H9 (cell line): ENCODE results near the gene RBM48. TPM values are rescaled to one million over a fixed set of nuclear protein-coding genes. Genes with fewer than 3 reads are reported as not detected.

Experiments used
- DNase-seq: peaks from one replicate; pipeline ENCODE4 v3.0.0-alpha.2; 2017
- H2AFZ ChIP-seq: one replicate; pipeline ENCODE4 v1.6.1; 2013; ENCODE audit warnings: mild to moderate bottlenecking, low read length, control low read depth, moderate library complexity
- H2AK5ac ChIP-seq: 2 replicates; pipeline ENCODE4 v1.6.1; 2013; ENCODE audit warnings: low read length, control low read depth, mixed read lengths; ENCODE audit not compliant: insufficient read length
- H2BK120ac ChIP-seq: one replicate; pipeline ENCODE4 v1.6.1; 2013; ENCODE audit warnings: low read depth, mild to moderate bottlenecking, low read length, control low read depth, inconsistent platforms; ENCODE audit not compliant: poor library complexity, severe bottlenecking
- H2BK12ac ChIP-seq: 2 replicates; pipeline ENCODE4 v1.6.1; 2013; ENCODE audit warnings: low read length, control low read depth, mixed read lengths, low read depth; ENCODE audit not compliant: insufficient read length
- H2BK15ac ChIP-seq: 2 replicates; pipeline ENCODE4 v1.6.1; 2013; ENCODE audit warnings: low read depth, low read length, control low read depth
- H2BK20ac ChIP-seq: one replicate; pipeline ENCODE4 v1.6.1; 2013; ENCODE audit warnings: low read depth, mild to moderate bottlenecking, low read length, control low read depth, inconsistent platforms; ENCODE audit not compliant: poor library complexity, severe bottlenecking
- H2BK5ac ChIP-seq: 2 replicates; pipeline ENCODE4 v1.6.1; 2013; ENCODE audit warnings: low read length, control low read depth, mixed read lengths; ENCODE audit not compliant: insufficient read length
- H3K14ac ChIP-seq: 2 replicates; pipeline ENCODE4 v1.6.1; 2013; ENCODE audit warnings: low read length, control low read depth; ENCODE audit not compliant: insufficient read depth
- H3K18ac ChIP-seq: 2 replicates; pipeline ENCODE4 v1.6.1; 2013; ENCODE audit warnings: low read depth, mild to moderate bottlenecking, mixed read lengths, low read length, control low read depth; ENCODE audit not compliant: insufficient read length
- H3K23ac ChIP-seq: 2 replicates; pipeline ENCODE4 v1.6.1; 2013; ENCODE audit warnings: low read length, control low read depth, mixed read lengths, low read depth; ENCODE audit not compliant: insufficient read length
- H3K23me2 ChIP-seq: 2 replicates; pipeline ENCODE4 v1.6.1; 2013; ENCODE audit warnings: low read depth, mild to moderate bottlenecking, mixed read lengths, low read length, control low read depth; ENCODE audit not compliant: insufficient read length, poor library complexity, severe bottlenecking
- H3K27ac ChIP-seq: 2 replicates; pipeline ENCODE4 v1.5.1; 2013; ENCODE audit warnings: low read length, control low read depth, mixed read lengths, low read depth; ENCODE audit not compliant: insufficient read length
- H3K27me3 ChIP-seq: 2 replicates; pipeline ENCODE4 v1.6.1; 2013; ENCODE audit warnings: low read length, control low read depth, inconsistent platforms; ENCODE audit not compliant: insufficient read depth
- H3K4ac ChIP-seq: 2 replicates; pipeline ENCODE4 v1.6.1; 2013; ENCODE audit warnings: low read depth, mild to moderate bottlenecking, control low read depth, inconsistent platforms, low read length, moderate library complexity
- H3K4me1 ChIP-seq: 2 replicates; pipeline ENCODE4 v1.6.1; 2013; ENCODE audit warnings: low read length, control low read depth, inconsistent platforms; ENCODE audit not compliant: insufficient read depth
- H3K4me2 ChIP-seq: 2 replicates; pipeline ENCODE4 v1.6.1; 2013; ENCODE audit warnings: low read length, control low read depth, mixed read lengths; ENCODE audit not compliant: insufficient read length, insufficient read depth
- H3K56ac ChIP-seq: 2 replicates; pipeline ENCODE4 v1.6.1; 2013; ENCODE audit warnings: low read depth, mild to moderate bottlenecking, mixed read lengths, low read length, control low read depth; ENCODE audit not compliant: insufficient read length
- H3K79me1 ChIP-seq: 2 replicates; pipeline ENCODE4 v1.6.1; 2013; ENCODE audit warnings: low read depth, mild to moderate bottlenecking, moderate library complexity, low read length, control low read depth, inconsistent platforms; ENCODE audit not compliant: insufficient read depth, poor library complexity, severe bottlenecking
- H3K79me2 ChIP-seq: 2 replicates; pipeline ENCODE4 v1.6.1; 2013; ENCODE audit warnings: low read length, control low read depth, inconsistent platforms; ENCODE audit not compliant: insufficient read depth
- H3K9ac ChIP-seq: 2 replicates; pipeline ENCODE4 v1.6.1; 2013; ENCODE audit warnings: low read length, control low read depth, mixed read lengths; ENCODE audit not compliant: insufficient read length; ENCODE audit errors: extremely low read depth
- H3K9me3 ChIP-seq: one replicate; pipeline ENCODE4 v1.6.1; 2013; ENCODE audit warnings: low read depth, low read length, inconsistent platforms; ENCODE audit not compliant: control insufficient read depth
- H3T11ph ChIP-seq: one replicate; pipeline ENCODE4 v1.6.1; 2013; ENCODE audit warnings: mild to moderate bottlenecking, low read length, control low read depth, inconsistent platforms
- H4K20me1 ChIP-seq: one replicate; pipeline ENCODE4 v1.6.1; 2013; ENCODE audit not compliant: control insufficient read depth, insufficient read length, insufficient read depth
- H4K5ac ChIP-seq: 2 replicates; pipeline ENCODE4 v1.6.1; 2013; ENCODE audit warnings: low read depth, mild to moderate bottlenecking, mixed read lengths, low read length, control low read depth; ENCODE audit not compliant: insufficient read length
- H4K8ac ChIP-seq: replicated peaks from 2 replicates; pipeline ENCODE4 v1.6.1; 2013; ENCODE audit warnings: low read length, control low read depth, mixed read lengths, low read depth; ENCODE audit not compliant: insufficient read length
- H4K91ac ChIP-seq: 2 replicates; pipeline ENCODE4 v1.6.1; 2013; ENCODE audit warnings: low read depth, mild to moderate bottlenecking, moderate library complexity, mixed read lengths, low read length, control low read depth; ENCODE audit not compliant: insufficient read length
- H3K27ac Mint-ChIP-seq, 3 experiments: 2 replicates in 2 of 3; 3 replicates in 1 of 3; pipeline ENCODE4 v1.8.0; 2020 to 2021; ENCODE audit warnings: mixed read lengths in 3 of 3, mild to moderate bottlenecking in 1 of 3, moderate library complexity in 1 of 3
- H3K27me3 Mint-ChIP-seq: 2 replicates; pipeline ENCODE4 v1.8.0; 2021; ENCODE audit warnings: low read depth, mild to moderate bottlenecking, moderate library complexity, mixed read lengths
- H3K36me3 Mint-ChIP-seq, 3 experiments: 2 replicates in 2 of 3; 3 replicates in 1 of 3; pipeline ENCODE4 v1.8.0; 2020 to 2021; ENCODE audit warnings: low read depth in 3 of 3, mixed read lengths in 3 of 3; ENCODE audit not compliant: insufficient read depth in 1 of 3
- H3K4me1 Mint-ChIP-seq, 2 experiments: 2 replicates each; pipeline ENCODE4 v1.8.0; 2020; ENCODE audit warnings: mixed read lengths in 2 of 2
- H3K4me3 Mint-ChIP-seq, 2 experiments: 2 replicates in 1 of 2; 3 replicates in 1 of 2; pipeline ENCODE4 v1.8.0; 2020 to 2021; ENCODE audit warnings: mild to moderate bottlenecking in 2 of 2, mixed read lengths in 2 of 2, moderate library complexity in 1 of 2
- H3K9me3 Mint-ChIP-seq, 2 experiments: 2 replicates in 1 of 2; 3 replicates in 1 of 2; pipeline ENCODE4 v1.8.0; 2020; ENCODE audit warnings: mild to moderate bottlenecking in 2 of 2, mixed read lengths in 2 of 2, moderate library complexity in 1 of 2
- CTCF ChIP-seq: fragments of 200-600 bp; sonication (generic); conservative IDR thresholded peaks from 3 replicates; pipeline ENCODE4 v1.8.0; 2021; ENCODE audit warnings: antibody characterized with exemption, mild to moderate bottlenecking
- WGBS: extraction: QIAGEN DNeasy Blood & Tissue Kit; methylation state at CpG from one replicate; pipeline ENCODE4 v1.1.7; 2013; ENCODE audit warnings: missing lambda C conversion rate, low lambda C conversion rate, mixed read lengths; ENCODE audit not compliant: insufficient read length; ENCODE audit errors: extremely low coverage; 5-methylcytosine and 5-hydroxymethylcytosine counted together
- total RNA-seq: library from RNA; stranded (reverse); gene quantifications from 2 replicates; pipeline ENCODE4 v1.2.1, GENCODE V29; 2021

The RBM48 gene
- total RNA-seq, 1 experiment from 2014 or later = 12.5 TPM

- H3K4me3 Mint-ChIP-seq = no peak overlapping the region
- H3K4me2 ChIP-seq = no peak overlapping the region
- H3K79me1 ChIP-seq = no peaks in the 10 kb centered on the region
- no peaks in the 10 kb centered on the region for H3K9me3 Mint-ChIP-seq
- H3T11ph ChIP-seq = no peak overlapping the region
- no peaks in the 10 kb centered on the region for H3K9me3 ChIP-seq
- no peak overlapping the region for H2BK120ac ChIP-seq
- H4K5ac ChIP-seq = no peak overlapping the region
- no peaks in the 10 kb centered on the region for H3K4me1 Mint-ChIP-seq
- H2BK15ac ChIP-seq = no peak overlapping the region
- H3K56ac ChIP-seq = no peak overlapping the region
- no peak for TF ChIP-seq CTCF
- no CpG with 5 or more reads among the region's 2 CpGs for WGBS
- H3K23ac ChIP-seq = no peak overlapping the region
- no peak overlapping the region for H3K4ac ChIP-seq
- H4K91ac ChIP-seq = no peak overlapping the region
- H3K4me1 ChIP-seq = no peaks in the 10 kb centered on the region
- H3K23me2 ChIP-seq = no peaks in the 10 kb centered on the region
- no peaks in the 10 kb centered on the region for H4K20me1 ChIP-seq
- no peak overlapping the region for H3K27ac Mint-ChIP-seq
- no peak for DNase-seq
- H2BK20ac ChIP-seq = no peak overlapping the region
- H2AK5ac ChIP-seq = no peak overlapping the region
- no peak overlapping the region for H2AFZ ChIP-seq
- H2BK5ac ChIP-seq = no peak overlapping the region
- H3K18ac ChIP-seq = no peak overlapping the region
- no peak overlapping the region for H3K27ac ChIP-seq
- H3K14ac ChIP-seq = no peak overlapping the region
- H3K79me2 ChIP-seq = no peaks in the 10 kb centered on the region
- H3K27me3 Mint-ChIP-seq = no peaks in the 10 kb centered on the region
- peaks cover 2 to 50% (median 48%) of the 10 kb centered on the region in 3 experiments; a peak in 6 of 7 replicates for H3K36me3 Mint-ChIP-seq
- H4K8ac ChIP-seq = no peak overlapping the region
- no peak overlapping the region for H3K9ac ChIP-seq
- H2BK12ac ChIP-seq = no peak overlapping the region
- no peaks in the 10 kb centered on the region for H3K27me3 ChIP-seq
These were observed 24.8 kb upstream of the RBM48 start for GRCh38 chr7:92503767-92504166.
